HepG2 (cell line): ENCODE measurements around the gene RBM5. TPM values are rescaled to one million over a fixed set of nuclear protein-coding genes. Genes with fewer than 3 reads are reported as not detected.

Experiments
- ASH2L ChIP-seq: fragments of 300-600, 200-600 bp; sonication (generic); IDR thresholded peaks from 2 replicates; pipeline ENCODE4 v1.7.0; 2017; ENCODE audit warnings: low read depth, mild to moderate bottlenecking, moderate library complexity, mixed read lengths, low read length; ENCODE audit not compliant: insufficient read length
- CBFB ChIP-seq: sonication (generic); formaldehyde crosslinking; IDR thresholded peaks from 2 replicates; pipeline ENCODE4 v1.4.0; 2020; ENCODE audit warnings: missing genetic modification reagents
- EEA1 ChIP-seq: sonication (generic); formaldehyde crosslinking; IDR thresholded peaks from 2 replicates; pipeline ENCODE4 v1.5.1; 2020; ENCODE audit warnings: mild to moderate bottlenecking, missing genetic modification reagents, borderline replicate concordance
- HIVEP1 ChIP-seq: sonication (generic); formaldehyde crosslinking; IDR thresholded peaks from 2 replicates; pipeline ENCODE4 v1.4.0; 2020; ENCODE audit warnings: mild to moderate bottlenecking, missing genetic modification reagents
- REL ChIP-seq: sonication (generic); formaldehyde crosslinking; conservative IDR thresholded peaks from 2 replicates; pipeline ENCODE4 v1.8.0; 2022; ENCODE audit warnings: mild to moderate bottlenecking, missing genetic modification reagents, moderate library complexity
- SAFB2 ChIP-seq: sonication (generic); formaldehyde crosslinking; IDR thresholded peaks from 2 replicates; pipeline ENCODE4 v1.5.1; 2020; ENCODE audit warnings: missing genetic modification reagents, low read depth, mild to moderate bottlenecking, borderline replicate concordance
- SMAD1 ChIP-seq: sonication (generic); formaldehyde crosslinking; IDR thresholded peaks from 2 replicates; pipeline ENCODE4 v1.4.0; 2020; ENCODE audit warnings: missing genetic modification reagents, low read depth, mild to moderate bottlenecking, borderline replicate concordance
- TEAD3 ChIP-seq: optimal IDR thresholded peaks from 2 replicates; pipeline ENCODE3; 2016; ENCODE audit warnings: borderline replicate concordance
- YEATS4 ChIP-seq: sonication (generic); formaldehyde crosslinking; IDR thresholded peaks from 2 replicates; pipeline ENCODE4 v1.4.0; 2020; ENCODE audit warnings: missing genetic modification reagents, borderline replicate concordance
- ZBTB21 ChIP-seq: sonication (generic); formaldehyde crosslinking; IDR thresholded peaks from 2 replicates; pipeline ENCODE4 v1.4.0; 2020; ENCODE audit warnings: missing genetic modification reagents
- ZFY ChIP-seq: sonication (generic); formaldehyde crosslinking; IDR thresholded peaks from 2 replicates; pipeline ENCODE4 v1.4.0; 2020; ENCODE audit warnings: missing genetic modification reagents
- ZNF547 ChIP-seq: sonication (generic); formaldehyde crosslinking; IDR thresholded peaks from 2 replicates; pipeline ENCODE4 v1.5.1; 2020; ENCODE audit warnings: mild to moderate bottlenecking, missing genetic modification reagents
- ZNF629 ChIP-seq: sonication (generic); formaldehyde crosslinking; conservative IDR thresholded peaks from 2 replicates; pipeline ENCODE4 v1.5.0; 2020; ENCODE audit warnings: missing genetic modification reagents
- ZNF737 ChIP-seq: sonication (generic); formaldehyde crosslinking; IDR thresholded peaks from 2 replicates; pipeline ENCODE4 v1.5.0; 2020; ENCODE audit warnings: missing genetic modification reagents, mild to moderate bottlenecking, borderline replicate concordance
- ZNF782 ChIP-seq: sonication (generic); formaldehyde crosslinking; IDR thresholded peaks from 2 replicates; pipeline ENCODE4 v1.4.0; 2020; ENCODE audit warnings: missing genetic modification reagents, mild to moderate bottlenecking, borderline replicate concordance
- ZNF790 ChIP-seq: sonication (generic); formaldehyde crosslinking; IDR thresholded peaks from 2 replicates; pipeline ENCODE4 v1.8.0; 2022; ENCODE audit warnings: missing genetic modification reagents, mild to moderate bottlenecking, borderline replicate concordance
- polyA plus RNA-seq, 8 experiments: library from polyadenylated mRNA; depleted of rRNA in 3 of 8; stranded (reverse) in 7 of 8; unstranded in 1 of 8; fragments of >200 nt; fragmentation: Illumina TruSeq in 4 of 8; extraction: Trizol in 4 of 8; gene quantifications; 2 replicates each; pipeline versions ENCODE4 v1.2.1 to v1.2.3, GENCODE V29; 2011 to 2016; ENCODE audit warnings: low read depth in 4 of 8, missing spikeins in 1 of 8, mixed read lengths in 1 of 8; ENCODE audit not compliant: insufficient read depth in 1 of 8
- total RNA-seq, 5 experiments: library from RNA; depleted of rRNA; stranded (reverse); fragments of >200 nt; fragmentation: Illumina TruSeq; extraction: Trizol; gene quantifications; 2 replicates each; pipeline ENCODE4 v1.2.3, GENCODE V29; 2016; ENCODE audit warnings: low read depth in 1 of 5
- TF ChIP-seq, protein P1 (sequence below): sonication (generic); formaldehyde crosslinking; IDR thresholded peaks from 2 replicates; pipeline ENCODE4 v1.4.0; 2020; ENCODE audit warnings: missing genetic modification reagents, borderline replicate concordance
- TF ChIP-seq, protein P2 (sequence below): sonication (generic); formaldehyde crosslinking; IDR thresholded peaks from 2 replicates; pipeline ENCODE4 v1.4.0; 2020; ENCODE audit warnings: missing genetic modification reagents
- TF ChIP-seq, protein P3 (sequence below): sonication (generic); formaldehyde crosslinking; IDR thresholded peaks from 2 replicates; pipeline ENCODE4 v1.4.0; 2020; ENCODE audit warnings: low read depth, mild to moderate bottlenecking, missing genetic modification reagents
- TF ChIP-seq, protein P4 (sequence below): sonication (generic); formaldehyde crosslinking; IDR thresholded peaks from 2 replicates; pipeline ENCODE4 v1.8.0; 2022; ENCODE audit warnings: missing genetic modification reagents, mild to moderate bottlenecking, borderline replicate concordance

Gene RBM5
- total and polyA plus RNA-seq, 2 of the 13 experiments (the other 11 are each of a cell fraction or from before 2014, with no cell fraction given) = 106 to 204 TPM

- TF ChIP-seq, protein P1, sequence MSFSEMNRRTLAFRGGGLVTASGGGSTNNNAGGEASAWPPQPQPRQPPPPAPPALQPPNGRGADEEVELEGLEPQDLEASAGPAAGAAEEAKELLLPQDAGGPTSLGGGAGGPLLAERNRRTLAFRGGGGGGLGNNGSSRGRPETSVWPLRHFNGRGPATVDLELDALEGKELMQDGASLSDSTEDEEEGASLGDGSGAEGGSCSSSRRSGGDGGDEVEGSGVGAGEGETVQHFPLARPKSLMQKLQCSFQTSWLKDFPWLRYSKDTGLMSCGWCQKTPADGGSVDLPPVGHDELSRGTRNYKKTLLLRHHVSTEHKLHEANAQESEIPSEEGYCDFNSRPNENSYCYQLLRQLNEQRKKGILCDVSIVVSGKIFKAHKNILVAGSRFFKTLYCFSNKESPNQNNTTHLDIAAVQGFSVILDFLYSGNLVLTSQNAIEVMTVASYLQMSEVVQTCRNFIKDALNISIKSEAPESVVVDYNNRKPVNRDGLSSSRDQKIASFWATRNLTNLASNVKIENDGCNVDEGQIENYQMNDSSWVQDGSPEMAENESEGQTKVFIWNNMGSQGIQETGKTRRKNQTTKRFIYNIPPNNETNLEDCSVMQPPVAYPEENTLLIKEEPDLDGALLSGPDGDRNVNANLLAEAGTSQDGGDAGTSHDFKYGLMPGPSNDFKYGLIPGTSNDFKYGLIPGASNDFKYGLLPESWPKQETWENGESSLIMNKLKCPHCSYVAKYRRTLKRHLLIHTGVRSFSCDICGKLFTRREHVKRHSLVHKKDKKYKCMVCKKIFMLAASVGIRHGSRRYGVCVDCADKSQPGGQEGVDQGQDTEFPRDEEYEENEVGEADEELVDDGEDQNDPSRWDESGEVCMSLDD (CRISPR knock-in tag) = no peak
- 0 out of 2 replicates have a peak, but pooled peaks have one; percentile 33 for TF ChIP-seq YEATS4
- no peak for TF ChIP-seq ZNF629 (CRISPR knock-in tag)
- TF ChIP-seq, protein P2, sequence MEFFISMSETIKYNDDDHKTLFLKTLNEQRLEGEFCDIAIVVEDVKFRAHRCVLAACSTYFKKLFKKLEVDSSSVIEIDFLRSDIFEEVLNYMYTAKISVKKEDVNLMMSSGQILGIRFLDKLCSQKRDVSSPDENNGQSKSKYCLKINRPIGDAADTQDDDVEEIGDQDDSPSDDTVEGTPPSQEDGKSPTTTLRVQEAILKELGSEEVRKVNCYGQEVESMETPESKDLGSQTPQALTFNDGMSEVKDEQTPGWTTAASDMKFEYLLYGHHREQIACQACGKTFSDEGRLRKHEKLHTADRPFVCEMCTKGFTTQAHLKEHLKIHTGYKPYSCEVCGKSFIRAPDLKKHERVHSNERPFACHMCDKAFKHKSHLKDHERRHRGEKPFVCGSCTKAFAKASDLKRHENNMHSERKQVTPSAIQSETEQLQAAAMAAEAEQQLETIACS (CRISPR knock-in tag) = no peak
- TF ChIP-seq HIVEP1 = no peak
- TF ChIP-seq ZNF737 = no peak
- no peak for TF ChIP-seq ZNF782 (CRISPR knock-in tag)
- TF ChIP-seq SMAD1 (CRISPR knock-in tag) = 0 out of 2 replicates have a peak, but pooled peaks have one; percentile 32
- no peak for TF ChIP-seq ASH2L
- no peak for TF ChIP-seq ZNF790
- no peak for TF ChIP-seq TEAD3 (CRISPR knock-in tag)
- TF ChIP-seq, protein P3, sequence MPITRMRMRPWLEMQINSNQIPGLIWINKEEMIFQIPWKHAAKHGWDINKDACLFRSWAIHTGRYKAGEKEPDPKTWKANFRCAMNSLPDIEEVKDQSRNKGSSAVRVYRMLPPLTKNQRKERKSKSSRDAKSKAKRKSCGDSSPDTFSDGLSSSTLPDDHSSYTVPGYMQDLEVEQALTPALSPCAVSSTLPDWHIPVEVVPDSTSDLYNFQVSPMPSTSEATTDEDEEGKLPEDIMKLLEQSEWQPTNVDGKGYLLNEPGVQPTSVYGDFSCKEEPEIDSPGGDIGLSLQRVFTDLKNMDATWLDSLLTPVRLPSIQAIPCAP (CRISPR knock-in tag) = no peak
- no peak for TF ChIP-seq EEA1
- TF ChIP-seq, protein P4, sequence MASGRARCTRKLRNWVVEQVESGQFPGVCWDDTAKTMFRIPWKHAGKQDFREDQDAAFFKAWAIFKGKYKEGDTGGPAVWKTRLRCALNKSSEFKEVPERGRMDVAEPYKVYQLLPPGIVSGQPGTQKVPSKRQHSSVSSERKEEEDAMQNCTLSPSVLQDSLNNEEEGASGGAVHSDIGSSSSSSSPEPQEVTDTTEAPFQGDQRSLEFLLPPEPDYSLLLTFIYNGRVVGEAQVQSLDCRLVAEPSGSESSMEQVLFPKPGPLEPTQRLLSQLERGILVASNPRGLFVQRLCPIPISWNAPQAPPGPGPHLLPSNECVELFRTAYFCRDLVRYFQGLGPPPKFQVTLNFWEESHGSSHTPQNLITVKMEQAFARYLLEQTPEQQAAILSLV (CRISPR knock-in tag) = peak; percentile 21; the same call in 1 of the 2 replicates
- TF ChIP-seq ZFY (CRISPR knock-in tag) = 0 out of 2 replicates have a peak, but pooled peaks have one; percentile 5
- no peak for TF ChIP-seq ZBTB21 (CRISPR knock-in tag)
- TF ChIP-seq ZNF547 = no peak
- no peak for TF ChIP-seq SAFB2 (CRISPR knock-in tag)
- TF ChIP-seq CBFB (CRISPR knock-in tag) = no peak
- TF ChIP-seq REL = no peak
Measured at GRCh38 chr3:50154476-50154839, 65.7 kb downstream of the RBM5 start (continued).
